Smooth muscle cell of bladder (primary cell): Measurements from ENCODE around the gene PGLYRP1. TPM values are rescaled to one million over a fixed set of nuclear protein-coding genes. Genes with fewer than 3 reads are reported as not detected.

ENCODE experiments used
- total RNA-seq: library from RNA; depleted of rRNA; stranded (reverse); fragments of >200 nt; gene quantifications from 2 replicates; pipeline ENCODE4 v1.2.3, GENCODE V29; 2014

The PGLYRP1 gene, protein sequence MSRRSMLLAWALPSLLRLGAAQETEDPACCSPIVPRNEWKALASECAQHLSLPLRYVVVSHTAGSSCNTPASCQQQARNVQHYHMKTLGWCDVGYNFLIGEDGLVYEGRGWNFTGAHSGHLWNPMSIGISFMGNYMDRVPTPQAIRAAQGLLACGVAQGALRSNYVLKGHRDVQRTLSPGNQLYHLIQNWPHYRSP
- total RNA-seq = not detected in 2 replicates

GRCh38 chr19:46022431-46023310 lies at the start of gene PGLYRP1:
TSS of gene PGLYRP1 (minus strand) at chr19:46023053. CDS start at chr19:46023021, 32 bp downstream.

DNA sequence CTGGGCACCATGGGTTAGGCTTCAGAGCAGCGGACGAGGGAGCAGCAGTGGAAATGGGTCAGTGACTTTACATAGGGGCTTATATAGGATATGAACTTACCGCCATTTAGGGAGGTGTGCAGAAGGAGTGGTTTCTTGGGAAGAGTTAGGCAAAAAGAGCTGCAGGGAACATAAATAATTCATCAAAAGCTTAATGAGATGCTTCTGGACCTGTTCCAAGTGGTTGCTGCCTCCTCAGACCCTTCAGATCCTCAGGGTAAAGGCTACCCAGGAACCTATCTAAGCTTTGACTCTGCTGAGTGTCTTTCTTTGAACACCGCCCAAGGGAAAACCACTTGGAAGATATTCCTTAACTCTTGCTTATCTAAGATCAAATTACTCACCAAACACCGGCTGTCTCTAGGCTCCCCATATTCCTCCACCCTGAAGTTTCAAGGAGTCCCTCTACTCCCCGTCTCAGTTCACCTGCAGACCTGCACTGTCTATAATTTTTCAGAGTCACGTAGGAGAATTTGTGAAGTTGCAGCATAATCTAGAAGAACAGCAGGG lies 18.2 kb upstream of the PGLYRP1 start, which contains the start of gene IGFL4:
TSS of gene IGFL4 (minus strand) at position 51 of the 549 bp plus-strand sequence. CDS start at position 11, 40 bp downstream.

DNA sequence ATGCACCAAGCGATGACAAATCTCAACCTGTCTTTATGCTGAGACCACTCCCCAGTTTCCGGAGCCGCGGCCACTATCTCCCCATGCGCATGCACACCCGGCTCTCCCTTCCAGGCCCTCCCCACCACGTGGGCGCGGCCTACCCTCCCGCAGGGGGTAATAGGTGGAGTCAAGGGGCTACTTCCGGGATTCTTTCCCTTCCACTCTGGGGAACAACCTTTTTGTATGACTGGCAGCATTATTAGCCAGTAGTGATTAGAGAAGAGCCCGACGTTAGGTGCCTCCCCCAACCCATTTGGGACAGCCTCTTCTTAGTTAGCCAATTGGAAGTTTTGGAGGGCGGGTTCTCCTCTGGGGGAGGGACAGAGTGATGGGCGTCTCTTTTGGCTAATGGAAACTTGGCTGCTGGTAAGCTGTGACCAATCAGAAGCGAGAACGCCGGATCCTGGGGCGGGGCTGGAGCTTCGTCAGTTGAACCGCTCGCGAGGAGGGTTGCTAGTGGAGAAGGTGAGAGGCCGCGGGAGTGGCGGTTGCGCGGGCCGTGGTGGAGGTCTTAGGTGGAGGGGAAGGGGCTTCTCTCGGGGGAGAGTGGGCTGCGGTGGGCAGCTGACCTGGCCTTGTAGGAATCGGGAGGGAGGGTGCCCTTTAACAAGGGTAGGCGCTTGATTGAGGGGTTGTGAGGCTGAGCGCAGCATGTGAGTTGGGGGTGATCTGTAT lies 27.7 kb downstream of the PGLYRP1 start, which contains the start of gene CCDC61:
TSS of gene CCDC61 (plus strand) at position 470 of the 717 bp plus-strand sequence. CDS start 7,552 bp downstream, outside the sequence.

GRCh38 chr19:45973553-45974338 lies 49.1 kb downstream of the PGLYRP1 start, which contains the start of gene NOVA2:
TSS of gene NOVA2 (minus strand) at chr19:45973865. CDS start at chr19:45973351, 514 bp downstream.

Other genes with a start within 250 kb of the PGLYRP1 start
- 28.0 and 70.8 TPM in 2 replicates for gene DMPK, start 240.6 kb downstream of the PGLYRP1 start, total RNA-seq
- 20.2 and 27.5 TPM in 2 replicates for gene DMWD, start 230.2 kb downstream of the PGLYRP1 start, total RNA-seq
- 0.09 and 0.14 TPM in 2 replicates for gene RSPH6A, start 207.7 kb downstream of the PGLYRP1 start, total RNA-seq
- gene SYMPK, start 159.9 kb downstream of the PGLYRP1 start, total RNA-seq = 24.5 and 32.4 TPM in 2 replicates
- not detected in 2 replicates for gene FOXA3, start 158.7 kb downstream of the PGLYRP1 start, total RNA-seq
- gene IRF2BP1, start 136.9 kb downstream of the PGLYRP1 start, total RNA-seq = 18.6 and 22.7 TPM in 2 replicates
- gene MYPOP, start 120.4 kb downstream of the PGLYRP1 start, total RNA-seq = 0.85 and 0.92 TPM in 2 replicates
- gene NANOS2, start 108.3 kb downstream of the PGLYRP1 start, total RNA-seq = not detected in 2 replicates
- under 0.01 TPM in 2 replicates for gene NOVA2, start 49.2 kb downstream of the PGLYRP1 start, total RNA-seq
- gene CCDC61, start 27.6 kb downstream of the PGLYRP1 start, total RNA-seq = 5.7 and 7.2 TPM in 2 replicates
- not detected in 2 replicates for gene IGFL4, start 17.9 kb upstream of the PGLYRP1 start, total RNA-seq
- not detected in 2 replicates for gene IGFL3, start 101.6 kb upstream of the PGLYRP1 start, total RNA-seq
- gene IGFL2, start 125.2 kb upstream of the PGLYRP1 start, total RNA-seq = not detected in 2 replicates
- not detected in 2 replicates for gene IGFL1, start 206.7 kb upstream of the PGLYRP1 start, total RNA-seq